GM18867 (cell line): ENCODE results near the gene AMOTL2.

ENCODE experiments used
- ATAC-seq: cut with Tn5 transposase; IDR thresholded peaks from one replicate; pipeline ENCODE4 v1.9.1; 2021; ENCODE audit warnings: mild to moderate bottlenecking, moderate library complexity; ENCODE audit not compliant: unreplicated experiment

The AMOTL2 gene

GRCh38 chr3:134336587-134336986 is 37.7 kb downstream of the AMOTL2 start:
- ATAC-seq = no peak

GRCh38 chr3:134334901-134335280 is 39.4 kb downstream of the AMOTL2 start:
- ATAC-seq = no peak

GRCh38 chr3:134334231-134334900 is 39.9 kb downstream of the AMOTL2 start:
- no peak for ATAC-seq

GRCh38 chr3:134333522-134334181 is 40.6 kb downstream of the AMOTL2 start:
- ATAC-seq = no peak

GRCh38 chr3:134332344-134332743 is 41.9 kb downstream of the AMOTL2 start:
- no peak for ATAC-seq

- ATAC-seq = no peak
Observed at GRCh38 chr3:134331811-134332199, 42.4 kb downstream of the AMOTL2 start.

- no peak for ATAC-seq
Observed at GRCh38 chr3:134330883-134331810, 43.1 kb downstream of the AMOTL2 start.

GRCh38 chr3:134328846-134329245 is 45.4 kb downstream of the AMOTL2 start:
- ATAC-seq = no peak

GRCh38 chr3:134328147-134328591 is 46.1 kb downstream of the AMOTL2 start:
- no peak for ATAC-seq

- no peak for ATAC-seq
Observed at GRCh38 chr3:134327594-134327975, 46.7 kb downstream of the AMOTL2 start.

GRCh38 chr3:134326760-134327593 is 47.3 kb downstream of the AMOTL2 start:
- no peak for ATAC-seq

- ATAC-seq = no peak
Observed at GRCh38 chr3:134326126-134326525, 48.1 kb downstream of the AMOTL2 start.

GRCh38 chr3:134325706-134326105 is 48.5 kb downstream of the AMOTL2 start:
- no peak for ATAC-seq

GRCh38 chr3:134325061-134325705 is 49.1 kb downstream of the AMOTL2 start:
- ATAC-seq = no peak

GRCh38 chr3:134323966-134324962 is 50.0 kb downstream of the AMOTL2 start:
- no peak for ATAC-seq

- ATAC-seq = no peak
Observed at GRCh38 chr3:134322286-134322685, 52.0 kb downstream of the AMOTL2 start.

- ATAC-seq = no peak
Observed at GRCh38 chr3:134320749-134321148, 53.5 kb downstream of the AMOTL2 start.

- ATAC-seq = no peak
Observed at GRCh38 chr3:134319931-134320330, 54.3 kb downstream of the AMOTL2 start.

GRCh38 chr3:134318166-134318565 is 56.1 kb downstream of the AMOTL2 start:
- ATAC-seq = no peak
